ENCODE measurements around the gene TRIM54.

DNA sequence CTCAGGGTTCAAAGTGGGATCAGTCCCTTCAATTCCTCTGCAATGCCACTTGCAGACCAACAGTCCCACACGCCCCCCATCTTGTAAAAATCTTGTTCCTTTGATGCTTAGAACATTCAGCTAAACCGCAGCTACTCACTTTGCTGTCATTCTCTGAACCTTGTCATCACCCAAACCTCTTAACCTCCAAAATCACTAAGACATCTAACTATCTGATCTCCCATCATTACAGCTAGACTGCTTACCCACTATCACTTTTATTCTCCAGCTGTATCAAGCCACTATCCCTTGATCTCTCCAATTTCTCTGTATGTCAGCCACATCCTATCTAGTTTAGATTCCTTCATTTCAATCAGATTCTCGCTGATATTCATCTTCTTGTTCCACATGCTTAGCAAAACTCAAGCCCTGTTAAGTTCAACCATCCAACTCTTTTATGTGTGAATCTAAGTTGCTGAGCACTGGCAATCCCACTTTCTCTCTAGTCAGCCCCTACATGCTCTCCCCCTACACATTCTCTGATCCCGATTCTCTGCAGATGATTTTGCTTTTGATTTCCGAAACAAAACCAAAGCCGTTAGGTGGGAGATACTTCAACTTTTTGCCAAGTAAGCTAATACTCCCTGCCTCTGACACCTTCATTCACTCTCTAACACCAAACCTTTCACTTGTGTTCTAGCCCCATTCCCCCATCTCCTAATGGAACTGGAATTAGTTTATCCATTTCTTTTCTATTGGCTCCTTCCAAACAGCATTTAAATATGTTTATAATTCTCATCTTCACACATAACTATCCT is 69.8 kb downstream of the TRIM54 start:
- TF ChIP-seq, protein P1, sequence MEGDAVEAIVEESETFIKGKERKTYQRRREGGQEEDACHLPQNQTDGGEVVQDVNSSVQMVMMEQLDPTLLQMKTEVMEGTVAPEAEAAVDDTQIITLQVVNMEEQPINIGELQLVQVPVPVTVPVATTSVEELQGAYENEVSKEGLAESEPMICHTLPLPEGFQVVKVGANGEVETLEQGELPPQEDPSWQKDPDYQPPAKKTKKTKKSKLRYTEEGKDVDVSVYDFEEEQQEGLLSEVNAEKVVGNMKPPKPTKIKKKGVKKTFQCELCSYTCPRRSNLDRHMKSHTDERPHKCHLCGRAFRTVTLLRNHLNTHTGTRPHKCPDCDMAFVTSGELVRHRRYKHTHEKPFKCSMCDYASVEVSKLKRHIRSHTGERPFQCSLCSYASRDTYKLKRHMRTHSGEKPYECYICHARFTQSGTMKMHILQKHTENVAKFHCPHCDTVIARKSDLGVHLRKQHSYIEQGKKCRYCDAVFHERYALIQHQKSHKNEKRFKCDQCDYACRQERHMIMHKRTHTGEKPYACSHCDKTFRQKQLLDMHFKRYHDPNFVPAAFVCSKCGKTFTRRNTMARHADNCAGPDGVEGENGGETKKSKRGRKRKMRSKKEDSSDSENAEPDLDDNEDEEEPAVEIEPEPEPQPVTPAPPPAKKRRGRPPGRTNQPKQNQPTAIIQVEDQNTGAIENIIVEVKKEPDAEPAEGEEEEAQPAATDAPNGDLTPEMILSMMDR (conservative IDR thresholded peaks at IDR 0.05; ENCODE audit: low read depth, low read length) = no peak
- TF ChIP-seq EZH2 (IDR thresholded peaks at IDR 0.05; ENCODE audit: borderline replicate concordance, low read depth, low read length, poor library complexity, severe bottlenecking) = no peak

Measured in A673 (cell line).